ENCODE data around the gene ZNF441. TPM values are rescaled to one million over a fixed set of nuclear protein-coding genes. Genes with fewer than 3 reads are reported as not detected.
"Not testable (repeated sequence)": the region's sequence is repeated elsewhere in the genome, so short reads cannot be mapped to it uniquely, and the experiment has no call there.

The ZNF441 gene
- total RNA-seq, 1 experiment from 2014 or later, result 5.0 TPM

GRCh38 chr19:11767633-11768133 lies 883 bp downstream of the ZNF441 start:
- DNase-seq (ENCODE audit: low read depth, low spot score), result no peak
- in situ Hi-C loops (cut with HindIII; ENCODE audit: low pct_unique_long_range_greater_than_20kb, low sequenced_read_pairs), result no loop called here

- in situ Hi-C loops (cut with HindIII; ENCODE audit: low pct_unique_long_range_greater_than_20kb, low sequenced_read_pairs), result no loop called here
- no peak for DNase-seq (ENCODE audit: low read depth, low spot score)
Measured at GRCh38 chr19:11769995-11770394, 3.2 kb downstream of the ZNF441 start.

GRCh38 chr19:11771520-11771919 lies 4.7 kb downstream of the ZNF441 start:
- in situ Hi-C loops (cut with HindIII; ENCODE audit: low pct_unique_long_range_greater_than_20kb, low sequenced_read_pairs), result not testable (repeated sequence)
- peak; percentile 25 for DNase-seq (ENCODE audit: low read depth, low spot score)

GRCh38 chr19:11776669-11777068 lies 9.9 kb downstream of the ZNF441 start:
- DNase-seq (ENCODE audit: low read depth, low spot score); in situ Hi-C loops (cut with HindIII; ENCODE audit: low pct_unique_long_range_greater_than_20kb, low sequenced_read_pairs): not testable (repeated sequence)

- in situ Hi-C loops (cut with HindIII; ENCODE audit: low pct_unique_long_range_greater_than_20kb, low sequenced_read_pairs), result no loop called here
- DNase-seq (ENCODE audit: low read depth, low spot score), result no peak
Measured at GRCh38 chr19:11780431-11781020, 13.7 kb downstream of the ZNF441 start.

- no peak for DNase-seq (ENCODE audit: low read depth, low spot score)
- in situ Hi-C loops (cut with HindIII; ENCODE audit: low pct_unique_long_range_greater_than_20kb, low sequenced_read_pairs), result no loop called here
Measured at GRCh38 chr19:11781295-11782057, 14.7 kb downstream of the ZNF441 start.

GRCh38 chr19:11783767-11784166 lies 17.0 kb downstream of the ZNF441 start:
- in situ Hi-C loops (cut with HindIII; ENCODE audit: low pct_unique_long_range_greater_than_20kb, low sequenced_read_pairs), result no loop called here
- no peak for DNase-seq (ENCODE audit: low read depth, low spot score)

GRCh38 chr19:11784356-11784755 lies 17.6 kb downstream of the ZNF441 start:
- in situ Hi-C loops (cut with HindIII; ENCODE audit: low pct_unique_long_range_greater_than_20kb, low sequenced_read_pairs), result no loop called here

DNA sequence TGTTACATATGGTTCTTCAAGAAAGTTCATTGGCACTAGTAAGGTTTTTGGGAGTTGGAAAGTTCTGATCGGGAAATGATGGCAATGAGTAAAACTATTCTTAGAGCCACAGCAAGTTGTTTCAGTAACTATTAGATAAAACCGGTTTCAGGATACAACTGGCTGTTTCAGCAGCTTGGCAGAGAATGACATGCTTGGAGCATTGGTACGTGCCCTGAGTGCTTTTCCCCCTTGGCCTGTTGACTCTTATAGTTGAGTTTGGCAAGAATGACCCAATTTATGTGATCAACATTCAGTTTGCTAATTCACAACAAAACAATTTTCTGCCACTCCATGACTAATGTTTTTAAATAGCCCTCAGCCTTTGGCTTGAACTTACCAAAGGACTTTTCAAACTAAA lies 20.7 kb downstream of the ZNF441 start:
- in situ Hi-C loops (cut with HindIII; ENCODE audit: low pct_unique_long_range_greater_than_20kb, low sequenced_read_pairs), result no loop called here
- DNase-seq (ENCODE audit: low read depth, low spot score), result no peak

More at GRCh38 chr19:11784356-11784755, 17.6 kb downstream of the ZNF441 start:
- DNase-seq (ENCODE audit: low read depth, low spot score), result no peak

DNA sequence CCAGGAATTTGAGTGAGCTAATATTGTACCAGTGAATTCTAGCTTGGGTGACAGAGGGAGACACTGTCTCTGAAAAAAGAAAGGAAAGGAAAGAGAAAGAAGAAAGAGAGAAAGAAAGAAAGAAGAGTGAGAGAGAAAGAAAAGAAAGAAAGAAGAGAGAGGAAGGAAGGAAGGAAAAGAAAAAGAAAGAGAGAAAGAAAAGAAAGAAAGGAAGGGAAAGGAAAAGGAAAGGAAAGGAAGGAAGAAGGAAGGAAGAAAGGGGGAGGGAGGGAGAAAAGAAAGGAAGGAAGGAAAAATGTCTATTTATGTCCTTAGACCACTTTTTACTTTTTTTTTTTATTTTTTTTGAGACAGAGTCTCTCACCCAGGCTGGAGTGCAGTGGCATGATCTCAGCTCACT lies 26.1 kb downstream of the ZNF441 start:
- in situ Hi-C loops (cut with HindIII; ENCODE audit: low pct_unique_long_range_greater_than_20kb, low sequenced_read_pairs), result no loop called here
- DNase-seq (ENCODE audit: low read depth, low spot score), result no peak

DNA sequence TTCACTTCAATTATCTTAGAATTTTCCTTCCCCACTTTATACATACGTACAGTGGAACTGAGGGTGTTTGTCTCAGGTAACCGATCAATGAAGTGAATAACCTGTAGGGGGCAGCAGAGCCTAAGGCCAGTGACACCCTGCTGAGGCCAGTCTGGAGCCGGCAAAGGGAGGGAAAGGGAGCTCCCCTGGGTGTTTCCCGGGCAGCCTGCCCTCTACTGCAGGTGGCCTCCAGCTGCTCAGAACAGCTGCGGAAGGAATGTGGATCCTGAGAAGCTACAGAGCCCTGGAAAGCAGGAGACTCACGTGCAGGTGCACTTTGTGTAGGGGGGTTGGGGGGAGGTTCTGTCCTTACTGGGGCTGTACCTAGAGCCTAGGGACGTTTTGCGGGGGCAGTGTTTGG lies 30.7 kb downstream of the ZNF441 start:
- in situ Hi-C loops (cut with HindIII; ENCODE audit: low pct_unique_long_range_greater_than_20kb, low sequenced_read_pairs), result no loop called here
- peak; percentile 81 for DNase-seq (ENCODE audit: low read depth, low spot score)

- in situ Hi-C loops (cut with HindIII; ENCODE audit: low pct_unique_long_range_greater_than_20kb, low sequenced_read_pairs), result no loop called here
Measured at GRCh38 chr19:11798391-11799330, 31.9 kb downstream of the ZNF441 start, which contains the start of gene ZNF491. Gene ZNF491 (plus strand): TSS chr19:11798523. CDS start chr19:11805954, 7,431 bp downstream.

GRCh38 chr19:11806354-11807098 lies 39.7 kb downstream of the ZNF441 start:
- in situ Hi-C loops (cut with HindIII; ENCODE audit: low pct_unique_long_range_greater_than_20kb, low sequenced_read_pairs), result no loop called here

More at GRCh38 chr19:11798391-11799330, 31.9 kb downstream of the ZNF441 start, which contains the start of gene ZNF491:
- peak; percentile 57 for DNase-seq (ENCODE audit: low read depth, low spot score)

GRCh38 chr19:11807099-11807380 lies 40.2 kb downstream of the ZNF441 start:
- in situ Hi-C loops (cut with HindIII; ENCODE audit: low pct_unique_long_range_greater_than_20kb, low sequenced_read_pairs), result no loop called here
- DNase-seq (ENCODE audit: low read depth, low spot score), result no peak

More at GRCh38 chr19:11806354-11807098, 39.7 kb downstream of the ZNF441 start:
- DNase-seq (ENCODE audit: low read depth, low spot score), result no peak

GRCh38 chr19:11813703-11814028 lies 46.9 kb downstream of the ZNF441 start:
- in situ Hi-C loops (cut with HindIII; ENCODE audit: low pct_unique_long_range_greater_than_20kb, low sequenced_read_pairs), result no loop called here
- DNase-seq (ENCODE audit: low read depth, low spot score), result no peak

GRCh38 chr19:11814029-11814699 lies 47.4 kb downstream of the ZNF441 start, which contains the start of gene ZNF440:
Gene ZNF440 (plus strand): TSS chr19:11814273. CDS start chr19:11814448, 175 bp downstream.
- DNase-seq (ENCODE audit: low read depth, low spot score), result peak; percentile 91
- in situ Hi-C loops (cut with HindIII; ENCODE audit: low pct_unique_long_range_greater_than_20kb, low sequenced_read_pairs), result no loop called here

- in situ Hi-C loops (cut with HindIII; ENCODE audit: low pct_unique_long_range_greater_than_20kb, low sequenced_read_pairs), result no loop called here
- no peak for DNase-seq (ENCODE audit: low read depth, low spot score)
Measured at GRCh38 chr19:11814700-11815035, 47.9 kb downstream of the ZNF441 start.

Data from SK-MEL-5 (cell line).